Daoy (cell line): ENCODE results near the gene TM2D1. TPM values are rescaled to one million over a fixed set of nuclear protein-coding genes. Genes with fewer than 3 reads are reported as not detected.
"Not testable (repeated sequence)": the region's sequence is repeated elsewhere in the genome, so short reads cannot be mapped to it uniquely, and the experiment has no call there.

ENCODE experiments used
- DNase-seq: peaks from one replicate; pipeline ENCODE4 v3.0.0-alpha.2; 2015; ENCODE audit warnings: low read depth
- total RNA-seq: library from RNA; depleted of rRNA; stranded (reverse); fragments of >200 nt; shearing (Covaris generic); gene quantifications from 2 replicates; pipeline ENCODE4 v1.2.3, GENCODE V29; 2014; rRNA removed

Gene TM2D1
- total RNA-seq = 34.3 and 58.5 TPM in 2 replicates

DNA sequence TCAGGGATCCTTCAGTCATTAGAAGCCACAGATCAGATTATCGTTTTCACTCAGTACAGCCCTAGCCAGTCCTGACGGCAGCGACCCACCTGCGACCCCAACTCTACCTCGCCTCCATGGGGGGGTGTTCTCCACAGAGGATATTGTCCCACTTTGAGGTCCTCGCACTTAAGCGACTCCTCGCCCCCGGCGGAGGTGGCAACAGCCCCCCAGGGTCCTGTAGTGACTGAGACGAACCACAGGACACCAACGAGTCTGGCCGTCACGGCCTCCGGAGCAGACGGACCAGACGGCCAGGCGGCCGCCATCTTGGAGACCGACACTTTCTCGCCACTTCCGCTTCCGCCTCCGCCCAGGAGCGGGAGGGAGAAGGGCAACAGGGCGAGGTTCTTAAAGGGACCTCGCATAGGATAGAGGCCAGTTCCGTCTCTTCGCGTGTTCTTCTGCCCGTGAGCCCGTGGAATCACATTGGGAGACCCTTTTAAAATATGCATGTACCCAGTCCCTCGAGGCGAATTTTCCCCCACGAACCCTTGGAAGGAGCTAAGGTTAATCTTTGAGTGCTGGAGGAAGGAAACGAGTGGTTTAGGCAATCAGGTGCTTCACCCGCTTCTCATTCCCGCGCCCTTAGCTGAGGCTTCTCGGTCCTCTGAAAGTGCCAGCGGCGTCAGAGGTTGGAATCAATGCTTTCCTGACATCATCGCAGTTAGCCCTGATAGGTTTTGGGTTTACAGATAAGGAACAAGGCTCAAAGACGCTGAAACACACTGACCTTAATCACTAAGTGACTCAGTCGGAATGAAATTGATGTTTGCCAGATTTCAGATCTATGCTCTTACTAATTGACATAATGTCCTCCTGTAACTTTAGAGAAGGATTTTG, at the start of gene TM2D1:
Gene TM2D1, minus strand, starts transcription at position 329 of the 882 bp plus-strand sequence. Its CDS starts 21 bp downstream, at position 308.
- peak; percentile 94 for DNase-seq

GRCh38 chr1:61770131-61770530, 45.2 kb upstream of the TM2D1 start:
- DNase-seq = no peak

DNA sequence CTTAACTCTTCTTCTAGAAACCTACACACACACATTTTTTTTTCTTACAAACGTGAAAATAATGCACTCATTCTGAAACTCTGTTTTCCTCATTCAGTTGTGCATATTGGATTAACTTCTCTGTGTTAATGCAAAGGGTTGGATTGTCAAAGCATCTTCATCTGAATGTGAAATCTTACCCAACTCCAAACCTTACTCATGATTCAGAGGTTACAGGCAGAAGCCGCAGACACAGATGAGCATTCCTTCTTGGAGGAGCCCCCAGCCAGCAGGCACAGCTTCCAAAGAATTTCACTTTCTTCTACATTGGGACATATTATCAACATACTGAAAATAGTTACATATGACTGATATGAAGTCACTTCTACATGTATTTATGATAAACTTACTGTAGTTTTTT, 33.0 kb upstream of the TM2D1 start:
- DNase-seq = peak; percentile 11

- no peak for DNase-seq
These were observed 31.8 kb upstream of the TM2D1 start for GRCh38 chr1:61756773-61757172.

GRCh38 chr1:61754545-61754944, 29.6 kb upstream of the TM2D1 start:
- DNase-seq = no peak

- no peak for DNase-seq
These were observed 29.1 kb upstream of the TM2D1 start for GRCh38 chr1:61753998-61754508.

GRCh38 chr1:61752921-61753389, 28.0 kb upstream of the TM2D1 start:
- no peak for DNase-seq

DNA sequence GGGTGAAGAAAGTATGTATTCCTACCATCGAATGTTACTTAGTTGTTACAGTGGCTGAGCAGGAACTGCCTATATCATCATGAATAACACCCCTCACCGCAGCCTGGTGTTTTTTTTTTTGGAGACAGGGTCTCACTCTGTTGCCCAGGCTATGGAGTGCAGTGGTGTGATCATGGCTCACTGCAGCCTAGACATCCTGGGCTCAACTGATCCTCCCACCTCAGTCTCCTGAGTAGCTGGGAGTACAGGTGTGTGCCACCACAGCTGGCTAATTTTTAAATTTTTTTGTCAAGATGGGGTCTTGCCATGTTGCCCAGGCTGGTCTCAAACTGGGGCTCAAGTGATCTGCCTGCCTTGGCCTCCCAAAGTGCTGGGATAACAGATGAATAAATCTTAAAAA, 24.6 kb upstream of the TM2D1 start:
- no peak for DNase-seq

DNA sequence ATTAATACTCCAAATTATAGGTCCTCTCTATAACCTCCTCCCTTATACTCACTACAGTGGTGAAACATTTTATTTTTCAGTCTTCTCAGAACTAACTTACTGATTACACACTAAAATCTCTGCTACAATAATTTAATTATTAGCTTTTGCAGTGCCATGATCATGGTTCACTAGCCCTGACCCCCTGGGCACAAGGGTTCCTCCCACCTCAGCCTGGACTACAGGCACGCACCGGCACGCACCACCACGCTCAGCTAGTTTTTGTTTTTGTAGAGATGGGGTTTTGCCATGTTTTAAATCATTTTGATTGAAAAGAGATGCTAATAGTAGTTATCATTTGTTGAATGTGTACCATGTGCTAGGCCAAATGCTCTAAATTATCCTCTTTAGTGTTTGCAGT, 23.6 kb upstream of the TM2D1 start:
- no peak for DNase-seq

DNA sequence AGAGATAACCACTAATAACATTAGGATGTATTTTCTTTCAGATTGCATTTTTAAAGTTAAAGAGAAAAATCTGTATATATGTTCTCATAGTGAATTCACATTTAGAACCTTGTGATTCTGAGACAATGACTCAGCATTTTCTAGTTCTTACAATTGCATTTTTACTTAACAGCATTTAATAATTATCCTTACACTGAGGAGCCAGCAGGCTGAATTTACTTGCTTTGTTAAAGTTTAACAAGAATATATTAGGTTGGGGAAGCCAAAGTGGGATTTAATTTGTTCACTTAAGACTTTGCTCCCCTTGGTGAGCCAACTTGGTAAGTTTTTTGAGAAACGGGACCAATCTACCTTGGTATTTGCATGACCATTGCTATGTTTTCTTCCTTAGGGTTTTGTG, 21.9 kb upstream of the TM2D1 start:
- no peak for DNase-seq

DNA sequence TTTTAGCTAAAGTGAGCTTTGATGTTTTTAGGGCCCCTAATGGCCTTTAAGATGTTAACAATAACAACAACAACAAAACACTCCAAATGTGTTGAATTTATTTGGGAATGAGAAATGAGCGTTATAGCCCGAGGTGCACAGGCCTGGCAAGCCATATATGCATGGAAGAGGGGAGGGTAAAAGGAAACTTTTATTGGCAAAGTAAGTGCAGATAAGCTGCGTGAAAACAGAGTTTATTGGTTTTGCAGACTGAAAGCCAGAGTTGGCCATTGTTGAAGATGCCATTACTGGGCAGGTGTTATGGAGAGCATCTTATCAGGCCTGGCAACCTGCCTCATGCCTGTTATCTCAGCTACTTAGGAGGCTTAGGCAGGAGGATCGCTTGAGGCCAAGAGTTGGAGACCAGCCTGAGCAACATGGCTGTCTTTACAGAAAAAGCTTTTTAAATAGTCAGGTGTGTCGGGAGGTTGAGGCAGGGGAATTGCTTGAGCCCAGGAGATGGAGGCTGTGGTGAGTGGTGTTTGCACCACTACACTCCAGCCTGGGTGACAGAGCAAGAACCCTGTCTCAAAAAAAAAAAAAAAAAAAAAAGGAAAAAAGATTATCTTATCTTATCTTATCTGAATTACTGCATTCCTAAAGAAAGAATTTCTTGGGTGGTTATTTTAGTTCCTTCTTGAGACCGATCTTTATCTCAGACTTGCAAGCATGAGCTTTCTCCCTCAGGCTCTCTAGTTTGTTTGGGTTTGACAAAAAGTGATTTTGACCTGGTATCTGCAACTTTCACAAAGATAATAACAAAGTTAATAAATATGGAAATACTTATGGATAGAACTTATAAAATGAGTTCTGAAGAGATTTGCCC, 19.0 kb upstream of the TM2D1 start:
- no peak for DNase-seq

DNA sequence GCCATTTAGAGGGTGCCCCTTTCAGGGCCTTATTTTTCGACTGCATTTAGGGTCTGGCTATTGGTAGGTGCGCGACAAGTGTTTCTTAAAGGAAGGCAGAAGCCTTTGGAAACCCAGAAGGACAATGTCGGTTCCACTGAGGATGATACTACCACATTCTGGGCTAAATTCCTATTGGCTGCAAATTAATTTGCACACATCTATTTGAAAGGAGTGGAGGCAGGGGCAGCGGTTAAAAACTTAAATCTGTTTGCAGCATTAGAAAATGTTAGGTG, 18.4 kb upstream of the TM2D1 start:
- no peak for DNase-seq

DNA sequence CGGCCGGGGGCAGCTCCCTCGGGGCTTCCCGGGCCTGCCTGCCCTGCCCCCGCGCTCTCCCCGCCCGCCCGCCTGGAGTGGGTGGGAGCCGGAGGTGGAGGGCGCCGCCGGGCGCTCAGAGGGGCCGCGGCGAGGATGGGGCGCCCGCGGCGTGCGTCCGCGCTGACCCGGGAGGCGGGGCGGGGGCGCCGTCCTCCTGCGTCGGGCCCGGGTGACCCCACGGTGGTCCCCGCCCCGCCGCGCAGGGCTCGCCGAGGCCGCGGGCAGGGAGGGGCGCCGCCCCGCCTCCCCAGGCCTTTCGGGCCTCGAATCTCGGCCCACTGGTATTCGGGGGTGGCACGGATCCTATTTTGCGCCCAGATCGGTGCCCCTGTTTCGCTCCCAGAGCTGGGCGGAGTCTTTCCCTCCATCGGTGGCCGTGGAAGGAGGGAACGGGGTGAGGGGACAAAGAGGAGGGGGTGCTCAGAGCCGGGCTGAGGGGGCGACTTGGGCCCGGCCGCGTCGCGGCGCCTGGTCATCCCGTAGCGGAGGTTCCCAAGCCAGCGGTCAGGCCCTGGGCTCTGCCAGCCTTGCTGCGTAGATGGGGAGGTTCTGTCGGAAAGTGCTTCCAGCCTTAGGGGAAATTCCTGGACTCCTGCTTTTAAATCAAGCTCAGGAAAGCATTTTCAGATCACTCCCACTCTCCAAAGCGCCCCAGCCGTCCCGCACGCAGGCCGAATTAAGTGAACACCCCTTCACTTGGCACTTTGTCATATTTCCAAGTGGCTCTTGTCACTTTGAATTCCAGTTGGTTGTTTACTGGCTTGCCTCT, 17.9 kb upstream of the TM2D1 start:
- peak; percentile 40 for DNase-seq

DNA sequence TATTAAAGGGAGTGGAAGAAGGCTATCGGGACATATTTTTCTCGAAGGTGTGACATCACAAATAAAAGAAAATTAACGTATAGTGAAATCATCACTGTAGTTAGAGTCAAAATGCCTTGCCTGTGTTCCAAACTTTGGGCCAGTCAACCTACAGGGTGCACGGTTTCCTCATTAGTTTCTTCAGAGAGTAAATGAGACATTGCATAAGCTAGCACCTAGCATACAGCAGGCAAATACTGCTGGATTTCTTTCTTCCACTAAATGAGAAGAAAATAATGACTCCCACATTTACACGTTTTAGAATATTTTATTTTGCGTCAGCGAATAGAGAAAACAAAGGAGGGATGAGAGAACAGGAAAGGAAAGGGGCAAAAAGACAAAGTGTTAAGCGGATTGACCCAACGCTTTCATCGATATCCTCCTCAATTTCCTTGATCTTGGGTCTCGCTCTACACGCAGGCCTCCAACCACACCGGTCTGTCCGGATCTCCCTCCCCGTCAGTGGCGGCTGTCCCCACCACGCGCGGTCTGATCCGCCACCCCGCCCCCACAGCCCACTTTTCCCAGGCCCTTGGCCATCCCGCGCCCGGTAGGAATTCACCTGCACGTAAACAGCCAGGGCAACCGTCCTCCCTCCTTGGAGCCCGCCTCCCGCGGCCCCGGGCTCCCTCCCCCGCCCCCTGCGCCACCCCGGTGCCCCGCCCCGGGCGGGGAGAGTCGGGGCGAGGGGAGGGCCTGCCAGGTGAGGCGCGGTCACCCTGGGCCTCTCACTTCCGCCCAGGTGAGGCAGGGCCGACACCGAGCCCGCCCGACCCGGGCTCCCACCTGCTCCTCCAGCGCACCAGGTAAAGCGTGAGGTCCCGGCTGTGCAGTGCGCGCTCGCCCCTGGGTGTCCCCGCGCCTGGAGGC, 17.0 kb upstream of the TM2D1 start, which contains the start of gene PATJ:
Gene PATJ, plus strand, starts transcription at position 770 of the 909 bp plus-strand sequence. CDS start 20,413 bp downstream, outside the sequence.
- DNase-seq = peak; percentile 40

DNA sequence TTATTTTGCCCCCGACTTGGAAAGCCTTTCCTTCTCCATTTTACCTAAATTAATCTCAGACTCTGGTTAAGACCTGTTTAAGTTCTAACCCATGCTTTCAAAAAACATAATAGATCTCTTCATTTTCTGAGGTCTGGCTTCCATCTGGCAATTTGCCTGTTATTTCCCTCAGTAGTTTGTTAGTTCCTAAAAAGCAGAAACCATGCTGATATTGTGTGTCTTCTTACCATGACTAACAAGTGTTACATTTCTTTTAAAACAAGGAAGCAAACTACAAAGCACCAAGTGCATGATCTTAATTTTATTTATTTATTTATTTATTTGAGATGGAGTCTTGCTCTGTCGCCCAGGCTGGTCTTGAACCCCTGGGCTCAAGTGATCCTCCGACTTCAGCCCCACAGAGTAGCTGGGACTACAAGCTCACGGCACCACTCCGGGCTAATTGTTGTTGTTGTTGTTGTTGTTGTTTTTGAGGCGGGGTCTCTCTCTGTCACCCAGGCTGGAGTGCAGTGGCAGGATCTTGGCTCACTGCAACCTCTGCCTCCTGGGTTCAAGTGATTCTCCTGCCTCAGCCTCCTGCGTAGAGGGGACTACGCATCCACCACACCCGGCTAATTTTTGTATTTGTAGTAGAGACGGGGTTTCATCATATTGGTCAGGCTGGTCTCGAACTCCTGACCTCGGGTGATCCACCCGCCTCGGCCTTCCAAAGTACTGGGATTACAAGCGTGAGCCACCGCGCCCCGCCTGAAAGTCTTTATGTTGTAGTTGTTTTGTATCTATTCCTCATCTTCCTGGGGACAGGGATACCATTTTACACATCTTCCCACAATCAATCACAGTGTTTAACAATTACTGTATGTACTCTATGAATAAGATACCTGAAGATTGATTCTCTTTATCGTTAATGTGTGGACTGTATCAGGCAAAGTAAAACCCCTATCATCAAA, 16.1 kb upstream of the TM2D1 start:
- no peak for DNase-seq

- no peak for DNase-seq
These were observed 7.8 kb upstream of the TM2D1 start for GRCh38 chr1:61732726-61733125.

GRCh38 chr1:61730679-61731078, 5.7 kb upstream of the TM2D1 start:
- DNase-seq = not testable (repeated sequence)

GRCh38 chr1:61727544-61727943, 2.6 kb upstream of the TM2D1 start:
- DNase-seq = no peak

- DNase-seq = no peak
These were observed 482 bp downstream of the TM2D1 start for GRCh38 chr1:61724506-61724812.
